MM.1S (cell line): ENCODE results near the gene UBQLN1.

Experiments used
- EZH2 ChIP-seq: fragments of 300-600 bp; sonication (generic); optimal IDR thresholded peaks from 2 replicates; pipeline ENCODE3; 2017; ENCODE audit warnings: low read depth, mild to moderate bottlenecking, antibody characterized with exemption, low read length, mixed read lengths
- EZH2phosphoT487 ChIP-seq: fragments of 300-600 bp; sonication (generic); IDR thresholded peaks from 2 replicates; pipeline ENCODE4 v1.6.1; 2018; ENCODE audit warnings: antibody characterized with exemption, low read length
- TF ChIP-seq, protein P1 (sequence below): fragments of 300-600 bp; sonication (generic); IDR thresholded peaks from 2 replicates; pipeline ENCODE4 v1.5.1; 2016; ENCODE audit warnings: antibody characterized with exemption, low read length, mixed read lengths

DNA sequence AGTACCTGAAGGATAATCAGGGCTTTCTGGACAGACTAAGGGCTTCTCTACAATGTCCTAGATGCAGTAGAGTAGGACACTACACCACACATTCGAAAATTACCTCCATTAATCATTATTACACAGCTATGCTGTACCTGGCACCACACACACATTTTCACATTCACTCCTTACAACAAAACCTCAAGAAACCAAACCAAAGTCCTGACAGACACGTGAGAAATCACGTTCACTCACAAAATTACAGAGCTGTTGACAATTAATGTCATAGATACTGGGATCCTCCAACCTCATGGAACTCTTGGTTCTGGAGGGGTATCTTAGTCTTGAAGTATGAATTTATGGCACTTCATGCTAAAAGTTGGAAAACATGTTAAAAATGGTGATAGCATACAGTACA lies 16.3 kb downstream of the UBQLN1 start:
- TF ChIP-seq, protein P1, sequence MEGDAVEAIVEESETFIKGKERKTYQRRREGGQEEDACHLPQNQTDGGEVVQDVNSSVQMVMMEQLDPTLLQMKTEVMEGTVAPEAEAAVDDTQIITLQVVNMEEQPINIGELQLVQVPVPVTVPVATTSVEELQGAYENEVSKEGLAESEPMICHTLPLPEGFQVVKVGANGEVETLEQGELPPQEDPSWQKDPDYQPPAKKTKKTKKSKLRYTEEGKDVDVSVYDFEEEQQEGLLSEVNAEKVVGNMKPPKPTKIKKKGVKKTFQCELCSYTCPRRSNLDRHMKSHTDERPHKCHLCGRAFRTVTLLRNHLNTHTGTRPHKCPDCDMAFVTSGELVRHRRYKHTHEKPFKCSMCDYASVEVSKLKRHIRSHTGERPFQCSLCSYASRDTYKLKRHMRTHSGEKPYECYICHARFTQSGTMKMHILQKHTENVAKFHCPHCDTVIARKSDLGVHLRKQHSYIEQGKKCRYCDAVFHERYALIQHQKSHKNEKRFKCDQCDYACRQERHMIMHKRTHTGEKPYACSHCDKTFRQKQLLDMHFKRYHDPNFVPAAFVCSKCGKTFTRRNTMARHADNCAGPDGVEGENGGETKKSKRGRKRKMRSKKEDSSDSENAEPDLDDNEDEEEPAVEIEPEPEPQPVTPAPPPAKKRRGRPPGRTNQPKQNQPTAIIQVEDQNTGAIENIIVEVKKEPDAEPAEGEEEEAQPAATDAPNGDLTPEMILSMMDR = no peak
- TF ChIP-seq EZH2 (no peak), EZH2phosphoT487 (no peak)
